Measurements from ENCODE around the gene GRHL1.

DNA sequence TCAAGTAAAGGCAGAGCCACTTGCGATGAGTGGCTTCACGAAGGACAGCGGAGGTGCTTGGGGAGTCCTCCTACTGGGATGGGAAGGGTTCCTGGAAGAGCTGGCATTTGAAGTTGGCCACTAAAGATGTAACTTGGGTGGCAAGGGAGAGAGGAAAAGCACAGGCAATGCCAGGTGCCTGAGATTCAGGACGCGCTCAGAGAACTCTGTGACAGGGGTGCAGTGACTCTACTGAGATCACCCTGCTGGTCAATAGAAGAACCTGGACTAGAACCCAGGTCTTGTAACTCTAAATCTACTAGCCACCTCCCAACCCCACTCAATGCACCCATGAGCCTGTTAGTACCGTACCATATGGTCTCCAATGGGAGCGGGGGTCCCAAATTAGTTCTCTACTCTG, 5.4 kb upstream of the GRHL1 start:
- no peak for TF ChIP-seq POLR2AphosphoS5 (IDR thresholded peaks at IDR 0.05; ENCODE audit: insufficient read depth in 1 of 2, low read depth in 1 of 2)
- TF ChIP-seq POLR2A (IDR thresholded peaks at IDR 0.05), result no peak
- TF ChIP-seq, protein P1, sequence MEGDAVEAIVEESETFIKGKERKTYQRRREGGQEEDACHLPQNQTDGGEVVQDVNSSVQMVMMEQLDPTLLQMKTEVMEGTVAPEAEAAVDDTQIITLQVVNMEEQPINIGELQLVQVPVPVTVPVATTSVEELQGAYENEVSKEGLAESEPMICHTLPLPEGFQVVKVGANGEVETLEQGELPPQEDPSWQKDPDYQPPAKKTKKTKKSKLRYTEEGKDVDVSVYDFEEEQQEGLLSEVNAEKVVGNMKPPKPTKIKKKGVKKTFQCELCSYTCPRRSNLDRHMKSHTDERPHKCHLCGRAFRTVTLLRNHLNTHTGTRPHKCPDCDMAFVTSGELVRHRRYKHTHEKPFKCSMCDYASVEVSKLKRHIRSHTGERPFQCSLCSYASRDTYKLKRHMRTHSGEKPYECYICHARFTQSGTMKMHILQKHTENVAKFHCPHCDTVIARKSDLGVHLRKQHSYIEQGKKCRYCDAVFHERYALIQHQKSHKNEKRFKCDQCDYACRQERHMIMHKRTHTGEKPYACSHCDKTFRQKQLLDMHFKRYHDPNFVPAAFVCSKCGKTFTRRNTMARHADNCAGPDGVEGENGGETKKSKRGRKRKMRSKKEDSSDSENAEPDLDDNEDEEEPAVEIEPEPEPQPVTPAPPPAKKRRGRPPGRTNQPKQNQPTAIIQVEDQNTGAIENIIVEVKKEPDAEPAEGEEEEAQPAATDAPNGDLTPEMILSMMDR (IDR thresholded peaks at IDR 0.05), result no peak

Data from vagina (tissue), 2 donors.